Upper lobe of left lung (tissue), 6 donors: ENCODE data around the gene SLC25A39. TPM values are rescaled to one million over a fixed set of nuclear protein-coding genes. Genes with fewer than 3 reads are reported as not detected.

Experiments used
- ATAC-seq, 2 donors: fragments of 200-7000 bp; cut with Tn5 transposase; one replicate each; pipeline ENCODE4 v1.9.1; 2022; ENCODE audit warnings: mild to moderate bottlenecking in 2 of 2, moderate library complexity in 2 of 2; ENCODE audit not compliant: low FRiP score in 2 of 2
- DNase-seq, 2 donors: peaks; one replicate each; pipeline ENCODE4 v3.0.0-alpha.2; 2019 to 2020
- H3K27ac ChIP-seq, 4 donors: fragments of 200-600 bp; sonication (generic); one replicate each; pipeline ENCODE4 v1.5.1; 2016 to 2019
- H3K27me3 ChIP-seq, 4 donors: fragments of 200-600 bp; sonication (generic); one replicate each; pipeline ENCODE4 v1.5.1; 2017 to 2019
- H3K36me3 ChIP-seq, 4 donors: fragments of 200-600 bp; sonication (generic); one replicate each; pipeline ENCODE4 v1.5.1; 2016 to 2019
- H3K4me1 ChIP-seq, 4 donors: fragments of 200-600 bp; sonication (generic); one replicate each; pipeline ENCODE4 v1.5.1; 2018 to 2019
- H3K4me3 ChIP-seq, 4 donors: fragments of 200-600 bp; sonication (generic); one replicate each; pipeline ENCODE4 v1.5.1; 2017 to 2019; ENCODE audit warnings: mild to moderate bottlenecking in 2 of 4, moderate library complexity in 1 of 4
- H3K9me3 ChIP-seq, 4 donors: fragments of 200-600 bp; sonication (generic); one replicate each; pipeline ENCODE4 v1.5.1; 2018 to 2019
- EP300 ChIP-seq, 4 donors: sonication (generic); formaldehyde crosslinking; IDR thresholded peaks; one replicate each; pipeline ENCODE4 v1.5.1; 2017; ENCODE audit warnings: antibody characterized with exemption in 4 of 4, control low read depth in 2 of 4
- POLR2A ChIP-seq, 4 donors: fragments of 450-650 bp; IDR thresholded peaks; one replicate each; pipeline ENCODE4 v1.5.1; 2016 to 2017; ENCODE audit warnings: antibody characterized with exemption in 4 of 4, mild to moderate bottlenecking in 2 of 4
- POLR2AphosphoS5 ChIP-seq, 2 donors: sonication (generic); formaldehyde crosslinking; IDR thresholded peaks; one replicate each; pipeline ENCODE4 v1.5.1; 2017; ENCODE audit warnings: antibody characterized with exemption in 2 of 2
- WGBS, 2 donors: methylation state at CpG; one replicate each; pipeline ENCODE4 v1.1.5; 2017 to 2018; 5-methylcytosine and 5-hydroxymethylcytosine counted together
- total RNA-seq, 6 donors: library from RNA; depleted of rRNA in 4 of 6; stranded (reverse); fragments of >200 nt in 4 of 6; gene quantifications; one replicate each; pipeline versions ENCODE4 v1.1.0 to v1.2.1, GENCODE V29; 2016 to 2021
- TF ChIP-seq, protein P1 (sequence below), 6 experiments: fragments of 450-650 bp in 4 of 6; fragments of 200-600 bp in 2 of 6; sonication (generic) in 2 of 6; IDR thresholded peaks; one replicate each; pipeline ENCODE4 v1.5.1; 2016 to 2019; ENCODE audit warnings: antibody characterized with exemption in 6 of 6
- donor health status: DM: no; HTN: no; CAD: no; lungs with moderate emphysema.
- donor health status: DM: no; HTN: yes; CAD: no; lungs with severe emphysema.

Gene SLC25A39
- total RNA-seq, 6 donors from 2014 or later, result 56.8 to 144 (median 98.6) TPM

- DNase-seq, result no peak
These were observed 12.1 kb downstream of the SLC25A39 start for GRCh38 chr17:44312396-44313104.

GRCh38 chr17:44311562-44312181 is 13.0 kb downstream of the SLC25A39 start:
- Histone ChIP-seq H3K36me3 (no peaks in the 10 kb centered on the region), H3K4me3 (no peak overlapping the region), H3K27me3 (peaks cover 0 to 23% (median 11%) of the 10 kb centered on the region in 4 donors), H3K27ac (no peak overlapping the region), H3K9me3 (no peaks in the 10 kb centered on the region), H3K4me1 (peaks cover 27 to 36% (median 31%) of the 10 kb centered on the region in 4 donors)
- DNase-seq, result peak in 1 of 2 donors; percentile 25
- TF ChIP-seq EP300 (IDR thresholded peaks at IDR 0.05) (no peak), POLR2A (IDR thresholded peaks at IDR 0.05) (no peak), POLR2AphosphoS5 (IDR thresholded peaks at IDR 0.05) (no peak)
- TF ChIP-seq, protein P1, sequence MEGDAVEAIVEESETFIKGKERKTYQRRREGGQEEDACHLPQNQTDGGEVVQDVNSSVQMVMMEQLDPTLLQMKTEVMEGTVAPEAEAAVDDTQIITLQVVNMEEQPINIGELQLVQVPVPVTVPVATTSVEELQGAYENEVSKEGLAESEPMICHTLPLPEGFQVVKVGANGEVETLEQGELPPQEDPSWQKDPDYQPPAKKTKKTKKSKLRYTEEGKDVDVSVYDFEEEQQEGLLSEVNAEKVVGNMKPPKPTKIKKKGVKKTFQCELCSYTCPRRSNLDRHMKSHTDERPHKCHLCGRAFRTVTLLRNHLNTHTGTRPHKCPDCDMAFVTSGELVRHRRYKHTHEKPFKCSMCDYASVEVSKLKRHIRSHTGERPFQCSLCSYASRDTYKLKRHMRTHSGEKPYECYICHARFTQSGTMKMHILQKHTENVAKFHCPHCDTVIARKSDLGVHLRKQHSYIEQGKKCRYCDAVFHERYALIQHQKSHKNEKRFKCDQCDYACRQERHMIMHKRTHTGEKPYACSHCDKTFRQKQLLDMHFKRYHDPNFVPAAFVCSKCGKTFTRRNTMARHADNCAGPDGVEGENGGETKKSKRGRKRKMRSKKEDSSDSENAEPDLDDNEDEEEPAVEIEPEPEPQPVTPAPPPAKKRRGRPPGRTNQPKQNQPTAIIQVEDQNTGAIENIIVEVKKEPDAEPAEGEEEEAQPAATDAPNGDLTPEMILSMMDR (IDR thresholded peaks at IDR 0.05), result no peak
- ATAC-seq, result no peak
- WGBS, 2 donors, result 78 to 92% methylated on average over 2 to 4 of the region's 5 CpGs

More at GRCh38 chr17:44312396-44313104, 12.1 kb downstream of the SLC25A39 start:
- peaks cover 0 to 29% (median 11%) of the 10 kb centered on the region in 4 donors for H3K27me3 ChIP-seq
- ATAC-seq, result no peak
- no peaks in the 10 kb centered on the region for H3K9me3 ChIP-seq
- H3K4me3 ChIP-seq, result no peak overlapping the region
- TF ChIP-seq, protein P1 (IDR thresholded peaks at IDR 0.05), result no peak
- TF ChIP-seq POLR2AphosphoS5 (IDR thresholded peaks at IDR 0.05), result no peak
- no peak for TF ChIP-seq EP300 (IDR thresholded peaks at IDR 0.05)
- TF ChIP-seq POLR2A (IDR thresholded peaks at IDR 0.05), result no peak
- WGBS, 2 donors, result 63 to 71% methylated on average over 17 of the region's 17 CpGs
- no peak overlapping the region for H3K27ac ChIP-seq
- H3K36me3 ChIP-seq, result no peaks in the 10 kb centered on the region
- peaks cover 24 to 34% (median 29%) of the 10 kb centered on the region in 4 donors for H3K4me1 ChIP-seq

GRCh38 chr17:44310609-44311376 is 13.8 kb downstream of the SLC25A39 start:
- 72 to 79% methylated on average over 8 to 10 of the region's 10 CpGs for WGBS, 2 donors

DNA sequence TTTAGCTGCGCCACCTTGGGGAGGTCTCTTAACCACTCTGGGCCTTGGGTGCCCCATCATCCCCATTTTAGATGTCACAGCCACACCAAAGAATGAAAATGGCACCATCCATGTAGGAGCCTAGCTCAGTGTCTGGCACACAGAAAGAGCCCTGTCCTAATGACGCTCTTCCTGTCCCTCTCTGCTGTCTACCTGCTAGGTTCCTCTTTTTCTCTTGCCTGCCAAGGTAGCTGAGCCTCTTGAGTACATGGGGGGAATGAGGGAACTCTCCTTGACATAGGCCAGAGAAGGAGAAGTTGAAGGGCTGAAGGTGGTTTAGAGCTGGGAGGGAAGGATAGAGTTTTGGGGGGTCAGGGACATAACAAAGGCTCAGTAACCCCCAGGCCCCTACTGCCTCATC is 14.4 kb downstream of the SLC25A39 start:
- Histone ChIP-seq H3K4me1 (peaks cover 22 to 28% (median 23%) of the 10 kb centered on the region in 4 donors), H3K27ac (no peak overlapping the region), H3K27me3 (peaks cover 0 to 10% (median 5%) of the 10 kb centered on the region in 4 donors), H3K4me3 (no peak overlapping the region), H3K36me3 (no peaks in the 10 kb centered on the region), H3K9me3 (no peaks in the 10 kb centered on the region)
- no peak for TF ChIP-seq POLR2A (IDR thresholded peaks at IDR 0.05)
- TF ChIP-seq POLR2AphosphoS5 (IDR thresholded peaks at IDR 0.05), result no peak
- TF ChIP-seq EP300 (IDR thresholded peaks at IDR 0.05), result no peak
- TF ChIP-seq, protein P1 (IDR thresholded peaks at IDR 0.05), result no peak
- DNase-seq, result no peak
- 88 to 92% methylated on average over 2 of the region's 2 CpGs for WGBS, 2 donors
- ATAC-seq, result no peak

More at GRCh38 chr17:44310609-44311376, 13.8 kb downstream of the SLC25A39 start:
- H3K36me3 ChIP-seq, result no peaks in the 10 kb centered on the region
- ATAC-seq (no peak), DNase-seq (no peak)
- peaks cover 0 to 16% (median 7%) of the 10 kb centered on the region in 4 donors for H3K27me3 ChIP-seq
- H3K27ac ChIP-seq, result no peak overlapping the region
- peaks cover 27 to 34% (median 28%) of the 10 kb centered on the region in 4 donors for H3K4me1 ChIP-seq
- TF ChIP-seq POLR2AphosphoS5 (IDR thresholded peaks at IDR 0.05), result no peak
- TF ChIP-seq EP300 (IDR thresholded peaks at IDR 0.05), result no peak
- no peak for TF ChIP-seq POLR2A (IDR thresholded peaks at IDR 0.05)
- TF ChIP-seq, protein P1 (IDR thresholded peaks at IDR 0.05), result no peak
- H3K9me3 ChIP-seq, result no peaks in the 10 kb centered on the region
- H3K4me3 ChIP-seq, result no peak overlapping the region
